CD14-positive monocyte (primary cell): ENCODE measurements around the gene DHODH. TPM values are rescaled to one million over a fixed set of nuclear protein-coding genes. Genes with fewer than 3 reads are reported as not detected.

ENCODE experiments used
- DNase-seq, 3 donors: peaks; one replicate each; pipeline ENCODE4 v3.0.0-alpha.2; 2011 to 2022
- H2AFZ ChIP-seq: 2 replicates; pipeline ENCODE4 v1.6.0; 2012; ENCODE audit warnings: mild to moderate bottlenecking, low read depth, low read length, inconsistent platforms; ENCODE audit not compliant: insufficient read depth, poor library complexity, severe bottlenecking
- H3K27ac ChIP-seq, 2 donors: 1 replicate in 1 of 2; 2 replicates in 1 of 2; pipeline ENCODE4 v1.5.1; 2012 to 2013; ENCODE audit warnings: low read length in 2 of 2, control low read depth in 1 of 2, inconsistent platforms in 1 of 2, low read depth in 1 of 2, mild to moderate bottlenecking in 1 of 2
- H3K27me3 ChIP-seq, 2 donors: one replicate each; pipeline versions ENCODE4 v1.6.0 to v1.6.1; 2011 to 2013; ENCODE audit warnings: low read length in 2 of 2; ENCODE audit not compliant: control insufficient read depth in 2 of 2, insufficient read depth in 2 of 2
- H3K36me3 ChIP-seq, 2 donors: replicated peaks in 1 of 2; 1 replicate in 1 of 2; 2 replicates in 1 of 2; pipeline versions ENCODE4 v1.5.1 to v1.6.1; 2012 to 2013; ENCODE audit warnings: low read length in 2 of 2, control low read depth in 1 of 2, inconsistent platforms in 1 of 2, mild to moderate bottlenecking in 1 of 2; ENCODE audit not compliant: insufficient read depth in 2 of 2, control insufficient read depth in 1 of 2
- H3K4me1 ChIP-seq, 2 donors: 1 replicate in 1 of 2; 2 replicates in 1 of 2; pipeline versions ENCODE4 v1.5.1 to v1.6.1; 2012 to 2013; ENCODE audit warnings: low read length in 2 of 2, control low read depth in 1 of 2, inconsistent platforms in 1 of 2, mild to moderate bottlenecking in 1 of 2, moderate library complexity in 1 of 2; ENCODE audit not compliant: insufficient read depth in 2 of 2, control insufficient read depth in 1 of 2
- H3K4me2 ChIP-seq: replicated peaks from 2 replicates; pipeline ENCODE3; 2012; ENCODE audit warnings: low read length, moderate library complexity, mild to moderate bottlenecking; ENCODE audit not compliant: poor library complexity, severe bottlenecking; ENCODE audit errors: extremely low read depth
- H3K4me3 ChIP-seq, 3 experiments: fragments of 200-600 bp in 1 of 3; sonication (generic) in 1 of 3; replicated peaks in 1 of 3; 1 replicate in 2 of 3; 2 replicates in 1 of 3; pipeline ENCODE4 v1.5.1; 2011 to 2013; ENCODE audit warnings: low read length in 3 of 3, mild to moderate bottlenecking in 3 of 3, control low read depth in 2 of 3, low read depth in 2 of 3, inconsistent platforms in 1 of 3, moderate library complexity in 1 of 3
- H3K79me2 ChIP-seq: 2 replicates; pipeline ENCODE4 v1.6.0; 2012; ENCODE audit warnings: mild to moderate bottlenecking, control low read depth, inconsistent platforms, low read length, moderate library complexity; ENCODE audit not compliant: insufficient read depth
- H3K9ac ChIP-seq: 2 replicates; pipeline ENCODE4 v1.6.0; 2017; ENCODE audit warnings: low read length, mild to moderate bottlenecking; ENCODE audit not compliant: insufficient read depth, poor library complexity, severe bottlenecking
- H3K9me3 ChIP-seq, 2 donors: replicated peaks in 1 of 2; 1 replicate in 1 of 2; 2 replicates in 1 of 2; pipeline versions ENCODE4 v1.5.1 to v1.6.1; 2012 to 2013; ENCODE audit warnings: low read length in 2 of 2, control low read depth in 1 of 2; ENCODE audit not compliant: control insufficient read depth in 1 of 2, insufficient read depth in 1 of 2
- H4K20me1 ChIP-seq: 2 replicates; pipeline ENCODE4 v1.6.0; 2012; ENCODE audit warnings: mild to moderate bottlenecking, low read length, control low read depth, moderate library complexity; ENCODE audit not compliant: insufficient read depth
- H3K27ac Mint-ChIP-seq, 7 donors: one replicate each; pipeline ENCODE4 v1.8.0; 2020; ENCODE audit warnings: mild to moderate bottlenecking in 7 of 7, mixed read lengths in 7 of 7, moderate library complexity in 6 of 7, inconsistent platforms in 2 of 7
- H3K27me3 Mint-ChIP-seq, 3 donors: one replicate each; pipeline ENCODE4 v1.8.0; 2021 to 2022; ENCODE audit warnings: low read depth in 3 of 3, mild to moderate bottlenecking in 3 of 3, mixed read lengths in 3 of 3, moderate library complexity in 3 of 3, inconsistent platforms in 1 of 3
- H3K36me3 Mint-ChIP-seq, 2 donors: one replicate each; pipeline ENCODE4 v1.8.0; 2020; ENCODE audit warnings: mixed read lengths in 2 of 2, inconsistent platforms in 1 of 2, mild to moderate bottlenecking in 1 of 2
- H3K4me1 Mint-ChIP-seq: one replicate; pipeline ENCODE4 v1.8.0; 2020; ENCODE audit warnings: mild to moderate bottlenecking, mixed read lengths
- H3K4me3 Mint-ChIP-seq, 2 donors: one replicate each; pipeline ENCODE4 v1.8.0; 2020; ENCODE audit warnings: mild to moderate bottlenecking in 2 of 2, mixed read lengths in 2 of 2, moderate library complexity in 1 of 2
- H3K9me3 Mint-ChIP-seq, 7 donors: one replicate each; pipeline ENCODE4 v1.8.0; 2020 to 2022; ENCODE audit warnings: mixed read lengths in 7 of 7, mild to moderate bottlenecking in 6 of 7, moderate library complexity in 6 of 7, inconsistent platforms in 2 of 7
- WGBS: methylation state at CpG from one replicate; pipeline ENCODE4 v1.1.5; 2013; ENCODE audit warnings: missing lambda C conversion rate; ENCODE audit not compliant: insufficient coverage; 5-methylcytosine and 5-hydroxymethylcytosine counted together
- intact Hi-C, 2 donors: fragments of 100-400 bp; cut with micrococcal nuclease; formaldehyde crosslinking; loops; one replicate each; pipeline versions ENCODE4 v1.15.0 to v1.15.1; 2023
- polyA minus RNA-seq: library from RNA; depleted of rRNA, polyadenylated mRNA; stranded (reverse); fragments of >200 nt; gene quantifications from 2 replicates; pipeline ENCODE4 v1.2.3, GENCODE V29; 2012
- polyA plus RNA-seq, 3 donors: library from polyadenylated mRNA; depleted of rRNA in 1 of 3; unstranded in 2 of 3; stranded (reverse) in 1 of 3; fragments of 300-500 nt in 2 of 3; fragments of >200 nt in 1 of 3; fragmentation: Illumina TruSeq in 2 of 3; gene quantifications; 1 replicate in 2 of 3; 2 replicates in 1 of 3; pipeline ENCODE4 v1.2.3, GENCODE V29; 2012 to 2021
- total RNA-seq, 12 experiments: library from RNA in 1 of 12; stranded (reverse) in 1 of 12; fragments of 120-200 nt in 1 of 12; gene quantifications; one replicate each; pipeline ENCODE4 v1.2.4 and lab custom pipeline; 2013 to 2026; ENCODE audit warnings: mixed read lengths in 6 of 12, inconsistent platforms in 1 of 12
- TF ChIP-seq, protein P1 (sequence below): fragments of 200-600 bp; IDR thresholded peaks from one replicate; pipeline ENCODE4 v1.8.0; 2022; ENCODE audit warnings: antibody characterized with exemption, mild to moderate bottlenecking

Gene DHODH
- total RNA-seq (2013): 2.9 TPM
- 1 to 10 TPM; 2.2 to 3.8 (median 2.4) TPM for polyA plus RNA-seq
- 1.4 and 3.8 TPM in 2 replicates for polyA minus RNA-seq
- 0.17 to 3.2 (median 2.0) reads per million in 11 experiments for total RNA-seq (lab: John Stamatoyannopoulos, UW)

DNA sequence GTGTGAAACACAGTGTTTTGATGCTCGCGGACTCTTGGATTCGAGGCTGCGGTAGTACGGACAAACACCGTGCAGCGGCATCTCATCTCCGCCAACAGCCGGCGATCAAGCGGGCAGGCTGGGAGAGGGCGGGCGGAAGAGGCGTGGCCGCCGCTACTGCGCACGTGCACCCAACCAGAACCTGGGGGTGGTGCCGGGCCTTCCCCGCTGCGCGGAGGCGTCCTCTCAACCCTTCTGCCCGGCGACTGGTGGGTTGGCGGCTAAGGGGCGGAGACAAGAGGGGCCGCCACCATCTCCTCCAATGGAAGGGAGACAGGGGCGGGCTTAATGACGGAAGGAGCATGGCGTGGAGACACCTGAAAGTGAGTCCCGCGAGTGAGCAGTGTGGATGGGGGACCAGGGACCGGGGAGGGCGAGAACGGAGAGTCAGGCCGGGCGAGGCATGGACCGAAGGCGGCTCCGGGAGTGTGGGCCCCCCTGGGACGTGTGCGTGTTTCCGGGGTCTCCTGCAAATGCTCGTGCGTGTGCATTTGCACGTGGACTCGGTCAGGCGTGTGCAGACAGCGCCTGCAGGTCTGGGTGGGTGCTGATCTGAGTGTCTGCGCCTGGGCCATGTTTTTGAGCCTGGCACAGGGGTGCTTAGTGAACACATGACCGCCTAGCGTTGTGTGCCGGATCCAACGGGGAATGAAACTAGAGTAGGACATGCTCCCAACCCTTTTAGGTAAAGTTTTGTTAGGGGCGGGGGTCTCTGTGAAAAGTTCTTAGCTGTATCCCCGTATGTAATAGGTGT is at the start of gene DHODH:
DHODH (plus strand) TSS at position 321 of the 793 bp plus-strand sequence; CDS start at position 342, 21 bp downstream.
- no peaks in the 10 kb centered on the region for H3K27me3 ChIP-seq
- H3K9me3 ChIP-seq: no peaks in the 10 kb centered on the region
- peak; percentile 96 to 97 (median 96) for DNase-seq
- H4K20me1 ChIP-seq: no peaks in the 10 kb centered on the region
- intact Hi-C loops: loop anchor here (5.0 kb wide), 3 partner anchors 84 to 659 kb away; partner anchors contain the start of genes DHX38 (in 1 of the 2) and TXNL4B (in 1 of the 2)
- Mint-ChIP-seq H3K9me3 (no peaks in the 10 kb centered on the region), H3K4me3 (peak within 1 kb of the TSS; percentile 93 to 99), H3K27me3 (peaks cover 5 to 9% (median 6%) of the 10 kb centered on the region in 3 donors), H3K4me1 (peaks cover 10% of the 10 kb centered on the region), H3K36me3 (peaks cover 9 to 16% of the 10 kb centered on the region in 2 donors), H3K27ac (peak within 1 kb of the TSS; percentile 84 to 90 (median 87))
- peak within 1 kb of the TSS; percentile 83 for H3K4me2 ChIP-seq
- TF ChIP-seq, protein P1, sequence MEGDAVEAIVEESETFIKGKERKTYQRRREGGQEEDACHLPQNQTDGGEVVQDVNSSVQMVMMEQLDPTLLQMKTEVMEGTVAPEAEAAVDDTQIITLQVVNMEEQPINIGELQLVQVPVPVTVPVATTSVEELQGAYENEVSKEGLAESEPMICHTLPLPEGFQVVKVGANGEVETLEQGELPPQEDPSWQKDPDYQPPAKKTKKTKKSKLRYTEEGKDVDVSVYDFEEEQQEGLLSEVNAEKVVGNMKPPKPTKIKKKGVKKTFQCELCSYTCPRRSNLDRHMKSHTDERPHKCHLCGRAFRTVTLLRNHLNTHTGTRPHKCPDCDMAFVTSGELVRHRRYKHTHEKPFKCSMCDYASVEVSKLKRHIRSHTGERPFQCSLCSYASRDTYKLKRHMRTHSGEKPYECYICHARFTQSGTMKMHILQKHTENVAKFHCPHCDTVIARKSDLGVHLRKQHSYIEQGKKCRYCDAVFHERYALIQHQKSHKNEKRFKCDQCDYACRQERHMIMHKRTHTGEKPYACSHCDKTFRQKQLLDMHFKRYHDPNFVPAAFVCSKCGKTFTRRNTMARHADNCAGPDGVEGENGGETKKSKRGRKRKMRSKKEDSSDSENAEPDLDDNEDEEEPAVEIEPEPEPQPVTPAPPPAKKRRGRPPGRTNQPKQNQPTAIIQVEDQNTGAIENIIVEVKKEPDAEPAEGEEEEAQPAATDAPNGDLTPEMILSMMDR: no peak
- peak within 1 kb of the TSS; percentile 92 for H2AFZ ChIP-seq
- H3K4me1 ChIP-seq: peaks cover 7 to 10% of the 10 kb centered on the region in 2 donors
- peaks cover 3% of the 10 kb centered on the region for H3K79me2 ChIP-seq
- peak within 1 kb of the TSS; percentile 58 for H3K9ac ChIP-seq
- 0% methylated on average over 54 of the region's 57 CpGs for WGBS
- peaks cover 7 to 19% of the 10 kb centered on the region in 2 donors for H3K36me3 ChIP-seq
- peak within 1 kb of the TSS; percentile 87 to 99 (median 97) for H3K4me3 ChIP-seq
- peak within 1 kb of the TSS in 1 of 2 donors; percentile 67 for H3K27ac ChIP-seq

DNA sequence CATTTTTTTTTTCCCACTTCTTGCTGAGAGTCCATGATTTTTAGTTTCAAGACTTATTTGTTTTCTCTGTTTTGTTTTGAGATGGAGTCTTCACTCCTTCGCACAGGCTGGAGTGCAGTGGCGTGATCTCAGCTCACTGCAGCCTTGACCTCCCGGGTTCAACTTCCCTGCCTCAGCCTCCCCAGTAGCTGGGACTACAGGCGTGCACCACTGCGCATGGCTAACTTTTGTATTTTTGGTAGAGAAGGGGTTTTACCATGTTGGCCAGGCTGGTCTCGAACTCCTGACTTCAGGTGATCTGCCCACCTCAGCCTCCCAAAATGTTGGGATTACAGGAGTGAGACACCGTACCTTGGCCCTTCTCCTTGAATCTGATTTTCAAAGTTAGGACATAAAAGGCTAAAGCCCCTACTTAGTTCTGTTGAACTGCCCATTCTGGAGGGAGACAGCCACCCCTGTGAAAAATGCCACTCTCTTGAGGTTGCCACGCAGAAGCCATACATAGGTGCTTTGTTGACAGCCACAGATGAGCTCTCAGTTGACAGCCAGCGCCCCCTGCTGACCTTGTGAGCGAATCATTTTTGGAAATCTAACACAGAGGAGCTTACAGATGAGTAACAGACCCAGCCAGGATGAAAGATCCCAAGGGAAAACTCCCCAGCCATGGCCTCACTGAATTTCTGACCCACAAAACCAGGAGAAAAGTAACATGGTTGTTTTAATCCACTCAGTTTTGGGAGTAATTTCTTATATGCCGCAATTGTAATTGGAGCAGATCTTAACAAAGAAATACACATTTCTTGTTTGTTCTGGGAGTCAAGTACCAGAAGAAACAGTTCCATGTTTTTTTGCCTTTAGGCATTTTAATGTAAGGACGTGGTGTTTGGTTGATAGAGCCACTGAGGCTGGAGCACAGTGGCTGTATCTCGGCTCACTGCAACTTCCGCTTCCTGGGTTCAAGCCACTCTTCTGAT is 47.2 kb upstream of the DHODH start:
- H3K9me3 Mint-ChIP-seq: peaks cover 0 to 1% (median 0%) of the 10 kb centered on the region in 7 donors
- WGBS: 61% methylated on average over 5 of the region's 14 CpGs
- Histone ChIP-seq H3K4me1 (peaks cover 3 to 5% of the 10 kb centered on the region in 2 donors), H4K20me1 (no peaks in the 10 kb centered on the region), H3K4me3 (no peak overlapping the region), H3K36me3 (no peaks in the 10 kb centered on the region), H3K27me3 (no peaks in the 10 kb centered on the region), H3K9ac (no peak overlapping the region), H2AFZ (peak overlapping the region; percentile 33), H3K27ac (no peak overlapping the region), H3K79me2 (no peaks in the 10 kb centered on the region), H3K4me2 (no peak overlapping the region), H3K9me3 (no peaks in the 10 kb centered on the region)
- H3K27me3 Mint-ChIP-seq: peaks cover 0 to 3% (median 2%) of the 10 kb centered on the region in 3 donors
- H3K27ac Mint-ChIP-seq: no peak overlapping the region
- no peaks in the 10 kb centered on the region for H3K36me3 Mint-ChIP-seq
- DNase-seq: peak; percentile 53 to 69 (median 66)
- TF ChIP-seq, protein P1: peak; percentile 87
- no peak overlapping the region for H3K4me3 Mint-ChIP-seq
- intact Hi-C loops: no loop called here
- peaks cover 9% of the 10 kb centered on the region for H3K4me1 Mint-ChIP-seq
